NCI-H510A (cell line): ENCODE results near the gene KBTBD12.

Experiments used
- DNase-seq: peaks from one replicate; lab custom pipeline; 2025; lab: John Stamatoyannopoulos, UW

The KBTBD12 gene

GRCh38 chr3:128021768-128022372, 106.8 kb downstream of the KBTBD12 start:
- DNase-seq, result no peak

- DNase-seq, result no peak
Measured at GRCh38 chr3:128033102-128033501, 118.1 kb downstream of the KBTBD12 start.

GRCh38 chr3:128036119-128036518, 121.1 kb downstream of the KBTBD12 start:
- DNase-seq, result no peak
